HG02588 (cell line): ENCODE results near the gene RHOT2.

Source experiments
- ATAC-seq: cut with Tn5 transposase; IDR thresholded peaks from one replicate; pipeline ENCODE4 v1.9.1; 2021; ENCODE audit warnings: mild to moderate bottlenecking, moderate library complexity; ENCODE audit not compliant: unreplicated experiment

Gene RHOT2

GRCh38 chr16:669666-670065 is 1.7 kb downstream of the RHOT2 start:
- no peak for ATAC-seq

DNA sequence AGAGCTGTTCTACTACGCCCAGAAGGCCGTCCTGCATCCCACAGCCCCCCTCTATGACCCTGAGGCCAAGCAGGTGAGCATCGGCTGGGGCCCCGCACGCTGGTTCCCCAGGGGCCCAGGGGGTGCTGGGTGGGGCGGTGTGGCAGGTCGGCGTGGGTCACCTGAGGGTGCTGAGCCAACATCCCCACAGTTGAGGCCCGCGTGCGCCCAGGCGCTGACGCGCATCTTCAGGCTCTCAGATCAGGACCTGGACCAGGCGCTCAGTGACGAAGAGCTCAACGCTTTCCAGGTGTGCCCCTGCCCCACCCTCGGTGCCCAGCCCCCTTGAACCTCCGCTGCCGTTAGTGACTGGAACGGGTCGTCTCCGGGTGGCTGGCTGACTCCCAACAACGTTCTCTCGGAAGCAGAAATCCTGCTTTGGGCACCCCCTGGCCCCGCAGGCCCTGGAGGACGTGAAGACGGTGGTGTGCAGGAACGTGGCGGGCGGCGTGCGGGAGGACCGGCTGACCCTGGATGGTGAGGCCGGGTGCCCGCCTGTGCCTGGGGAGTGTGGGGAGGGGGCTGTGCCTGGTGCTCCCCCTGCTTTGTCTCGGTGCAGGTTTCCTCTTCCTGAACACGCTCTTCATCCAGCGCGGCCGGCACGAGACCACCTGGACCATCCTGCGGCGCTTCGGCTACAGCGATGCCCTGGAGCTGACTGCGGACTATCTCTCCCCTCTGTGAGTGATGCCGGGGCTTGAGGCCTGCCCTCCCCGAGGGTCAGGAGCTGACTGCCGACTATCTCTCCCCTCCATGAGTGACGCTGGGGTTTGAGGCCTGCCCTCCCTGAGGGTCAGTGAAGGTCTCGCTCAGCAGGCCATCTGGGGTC is 2.8 kb downstream of the RHOT2 start:
- ATAC-seq = no peak

- no peak for ATAC-seq
Observed at GRCh38 chr16:671353-672131, 3.6 kb downstream of the RHOT2 start.

DNA sequence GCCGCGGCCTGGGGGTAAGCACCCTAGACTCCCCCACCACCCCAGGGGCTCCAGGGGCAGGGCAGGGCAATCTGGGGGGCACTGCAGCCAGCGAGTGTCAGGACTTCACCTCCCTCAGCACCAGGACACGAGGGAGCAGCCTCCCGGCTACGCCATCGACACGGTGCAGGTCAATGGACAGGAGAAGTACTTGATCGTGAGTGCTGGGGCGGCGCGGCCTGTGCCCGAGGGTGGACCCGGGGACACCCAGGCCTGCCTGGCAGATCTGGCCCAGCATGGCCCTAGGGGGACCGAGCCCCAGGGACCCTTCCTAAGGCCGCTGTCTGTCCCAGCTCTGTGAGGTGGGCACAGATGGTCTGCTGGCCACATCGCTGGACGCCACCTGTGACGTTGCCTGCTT is 4.4 kb downstream of the RHOT2 start:
- no peak for ATAC-seq

GRCh38 chr16:672851-673250 is 4.9 kb downstream of the RHOT2 start:
- ATAC-seq = no peak

DNA sequence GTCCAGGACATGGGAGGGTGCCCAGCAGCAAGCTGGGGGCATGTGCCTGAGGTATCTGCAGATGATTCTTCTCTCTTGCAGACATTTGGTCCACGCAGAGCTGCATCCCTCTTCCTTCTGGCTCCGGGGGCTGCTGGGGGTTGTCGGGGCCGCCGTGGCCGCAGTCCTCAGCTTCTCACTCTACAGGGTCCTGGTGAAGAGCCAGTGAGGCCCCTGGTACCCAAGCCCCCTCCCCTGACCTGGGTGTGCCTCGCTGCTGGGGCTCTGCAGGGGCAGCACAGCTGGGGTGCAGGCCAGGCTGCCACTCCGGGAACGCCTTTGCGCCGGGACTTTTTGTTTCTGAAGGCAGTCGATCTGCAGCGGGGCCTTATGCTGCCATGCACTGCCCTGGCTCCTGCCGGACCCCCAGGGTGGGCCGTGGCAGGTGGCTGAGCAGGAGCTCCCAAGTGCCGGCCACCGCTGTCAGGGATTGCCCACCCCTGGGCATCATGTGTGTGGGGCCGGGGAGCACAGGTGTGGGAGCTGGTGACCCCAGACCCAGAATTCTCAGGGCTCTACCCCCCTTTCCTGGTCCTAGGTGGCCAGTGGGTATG is 5.6 kb downstream of the RHOT2 start:
- no peak for ATAC-seq

DNA sequence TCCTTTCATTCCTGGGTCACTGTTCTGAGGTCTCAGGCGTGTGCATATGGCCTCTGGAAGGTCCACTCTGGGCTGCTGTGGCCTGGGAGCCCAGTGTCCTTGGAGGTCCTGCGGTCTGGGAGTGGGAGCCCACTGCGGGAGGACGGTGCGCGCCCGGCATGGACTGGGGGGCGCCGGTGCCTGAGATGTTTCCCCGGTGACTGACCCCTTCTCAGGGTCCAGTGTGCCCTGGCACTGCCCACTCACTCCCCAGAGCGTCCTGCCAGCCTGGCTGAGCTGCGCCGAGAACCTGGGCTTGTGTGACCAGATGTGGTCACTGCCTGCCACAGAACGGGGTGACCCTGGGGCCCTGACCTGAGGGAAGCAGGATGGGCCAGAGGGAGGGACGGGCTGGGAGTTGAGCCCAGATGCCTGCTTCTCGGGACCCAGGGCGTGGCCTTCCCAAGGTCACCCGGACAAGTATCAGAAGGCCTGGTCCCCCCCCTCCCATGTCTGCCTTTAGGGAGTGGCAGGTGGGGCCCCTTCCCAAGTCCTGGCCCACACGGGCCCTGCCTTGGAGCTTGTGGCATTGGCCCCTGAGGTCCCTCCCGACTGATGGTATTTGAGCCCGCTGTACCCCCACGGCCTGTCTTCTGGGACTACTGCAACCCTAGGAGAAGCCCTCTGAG is 6.4 kb downstream of the RHOT2 start:
- no peak for ATAC-seq

- no peak for ATAC-seq
Observed at GRCh38 chr16:674968-675883, 7.3 kb downstream of the RHOT2 start, which contains the start of gene RHBDL1. TSS of gene RHBDL1 (plus strand) at chr16:675671. CDS start at chr16:675791, 120 bp downstream.

DNA sequence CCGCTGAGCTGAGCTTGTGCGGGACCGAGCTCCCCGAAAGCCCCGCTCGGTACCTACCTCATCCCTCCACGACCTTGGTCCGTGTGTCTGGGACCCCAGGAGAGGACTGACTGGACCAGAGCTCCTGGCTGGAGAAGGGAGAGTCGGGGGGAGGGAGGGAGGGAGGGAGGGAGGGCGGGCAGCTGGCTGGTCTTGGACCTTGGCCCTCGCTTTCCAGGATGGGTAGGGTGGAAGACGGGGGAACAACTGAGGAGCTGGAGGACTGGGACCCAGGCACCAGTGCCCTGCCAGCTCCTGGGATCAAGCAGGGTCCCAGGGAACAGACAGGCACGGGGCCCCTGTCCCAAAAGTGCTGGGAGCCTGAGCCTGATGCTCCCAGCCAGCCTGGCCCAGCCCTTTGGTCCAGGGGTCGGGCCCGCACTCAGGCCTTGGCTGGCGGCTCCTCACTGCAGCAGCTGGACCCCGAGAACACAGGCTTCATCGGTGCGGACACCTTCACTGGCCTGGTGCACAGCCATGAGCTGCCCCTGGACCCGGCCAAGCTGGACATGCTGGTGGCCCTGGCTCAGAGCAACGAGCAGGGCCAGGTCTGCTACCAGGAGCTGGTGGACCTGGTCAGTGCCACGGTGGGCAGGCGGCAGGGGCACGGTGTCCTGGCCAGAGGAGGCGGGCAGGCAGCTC is 8.1 kb downstream of the RHOT2 start:
- no peak for ATAC-seq

DNA sequence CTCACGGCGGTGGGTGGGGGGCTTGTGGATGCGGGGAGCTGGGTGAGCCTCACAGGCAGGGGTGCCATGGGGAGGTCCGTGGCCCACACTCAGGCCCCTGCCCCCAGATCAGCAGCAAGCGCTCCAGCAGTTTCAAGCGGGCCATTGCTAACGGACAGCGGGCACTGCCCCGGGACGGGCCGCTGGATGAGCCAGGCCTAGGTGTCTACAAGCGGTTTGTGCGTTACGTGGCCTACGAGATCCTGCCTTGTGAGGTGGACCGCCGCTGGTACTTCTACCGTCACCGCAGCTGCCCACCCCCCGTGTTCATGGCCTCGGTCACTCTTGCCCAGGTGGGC is 8.6 kb downstream of the RHOT2 start:
- ATAC-seq = no peak

DNA sequence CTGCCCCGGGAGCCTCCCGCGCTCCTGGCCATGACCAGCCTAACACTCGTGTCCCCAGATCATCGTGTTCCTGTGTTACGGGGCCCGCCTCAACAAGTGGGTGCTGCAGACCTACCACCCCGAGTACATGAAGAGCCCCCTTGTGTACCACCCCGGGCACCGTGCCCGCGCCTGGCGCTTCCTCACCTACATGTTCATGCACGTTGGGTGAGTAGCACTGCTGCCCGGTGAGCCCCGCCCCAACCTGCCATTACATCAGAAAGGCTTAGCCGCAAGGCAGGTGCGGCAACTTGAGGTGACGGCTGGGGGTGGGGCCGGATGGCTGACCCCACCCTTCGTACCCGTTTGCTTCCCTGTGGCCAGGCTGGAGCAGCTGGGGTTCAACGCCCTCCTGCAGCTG is 9.0 kb downstream of the RHOT2 start:
- ATAC-seq = no peak

- ATAC-seq = no peak
Observed at GRCh38 chr16:677316-678190, 9.6 kb downstream of the RHOT2 start.

GRCh38 chr16:678209-678857 is 10.4 kb downstream of the RHOT2 start:
- ATAC-seq = no peak

DNA sequence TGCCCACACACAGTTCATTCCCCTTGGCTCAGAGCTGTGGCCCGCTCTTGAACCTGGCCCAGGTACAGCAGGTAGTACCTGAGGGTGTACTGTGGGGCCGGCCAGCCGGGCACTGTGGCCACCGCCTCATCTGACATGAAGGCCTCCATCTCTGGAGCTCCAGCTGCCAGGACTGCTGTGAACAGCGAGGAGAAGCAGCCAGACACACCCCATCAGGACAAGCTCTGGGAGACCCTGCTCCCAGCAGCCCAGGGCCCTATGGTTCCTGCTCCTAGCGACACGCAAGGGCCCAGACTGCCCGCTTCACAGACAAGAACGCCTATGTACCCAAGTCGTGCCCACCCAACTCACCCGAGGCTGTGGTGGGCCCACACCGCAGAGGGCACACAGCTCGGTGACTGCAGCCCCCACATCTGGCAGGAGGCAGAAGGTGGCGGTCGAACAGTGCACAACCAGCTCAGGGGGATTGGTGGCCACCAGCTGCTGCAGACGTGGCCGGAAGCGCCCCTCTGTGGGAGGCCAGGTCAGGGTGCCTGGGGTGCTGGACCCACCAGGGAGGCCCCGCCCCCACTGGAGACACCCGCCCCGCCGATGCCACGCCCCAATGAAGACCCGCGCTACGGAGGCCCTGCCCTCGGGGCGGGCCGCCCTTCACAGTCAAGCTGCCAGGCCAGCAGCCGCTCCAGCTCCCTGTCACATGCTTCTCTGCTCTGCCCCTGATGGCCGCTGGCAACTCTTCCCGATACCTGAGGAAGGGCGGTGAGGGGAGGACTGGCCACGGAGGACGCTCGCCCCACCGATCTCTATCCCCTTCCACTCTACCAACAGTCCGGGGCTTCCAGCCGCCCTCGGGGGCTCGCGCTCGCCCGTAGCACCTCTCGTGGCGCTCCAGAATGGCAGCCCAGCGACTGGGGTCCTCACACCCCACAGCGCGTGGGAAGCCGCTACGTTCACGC is 11.2 kb downstream of the RHOT2 start:
- ATAC-seq = no peak

DNA sequence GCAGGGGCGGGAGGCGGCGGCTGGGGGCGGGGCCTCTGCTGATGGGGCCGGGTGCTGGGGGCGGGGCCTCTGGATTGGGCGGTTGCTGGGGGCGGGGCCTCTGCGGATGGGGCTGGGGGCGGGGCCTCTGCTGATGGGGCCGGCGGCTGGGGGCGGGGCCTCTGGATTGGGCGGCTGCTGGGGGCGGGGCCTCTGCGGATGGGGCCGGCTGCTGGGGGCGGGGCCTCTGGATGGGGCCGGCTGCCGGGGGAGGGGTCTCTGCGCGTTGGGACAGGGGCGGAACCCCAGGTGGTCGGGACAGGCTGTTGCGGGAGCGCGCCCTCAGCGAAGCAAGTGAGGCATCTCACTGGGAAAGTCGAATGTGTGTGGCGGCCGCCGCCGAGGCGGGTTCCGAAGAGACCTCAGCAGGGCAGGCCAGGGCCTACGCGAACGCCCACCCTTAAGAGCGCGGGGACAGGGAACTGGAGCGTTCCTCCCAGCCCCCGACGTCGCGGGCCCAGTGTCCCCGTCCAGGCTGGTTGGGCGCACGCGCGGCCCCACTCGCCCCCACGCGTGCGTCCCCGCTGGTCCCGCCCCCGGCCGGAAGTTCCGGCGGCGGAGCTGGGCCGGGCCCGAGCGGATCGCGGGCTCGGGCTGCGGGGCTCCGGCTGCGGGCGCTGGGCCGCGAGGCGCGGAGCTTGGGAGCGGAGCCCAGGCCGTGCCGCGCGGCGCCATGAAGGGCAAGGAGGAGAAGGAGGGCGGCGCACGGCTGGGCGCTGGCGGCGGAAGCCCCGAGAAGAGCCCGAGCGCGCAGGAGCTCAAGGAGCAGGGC is 12.1 kb downstream of the RHOT2 start, which contains the start of gene STUB1:
TSS of gene STUB1 (plus strand) at position 597 of the 811 bp plus-strand sequence. CDS start at position 713, 116 bp downstream.
- peak; percentile 33 for ATAC-seq

DNA sequence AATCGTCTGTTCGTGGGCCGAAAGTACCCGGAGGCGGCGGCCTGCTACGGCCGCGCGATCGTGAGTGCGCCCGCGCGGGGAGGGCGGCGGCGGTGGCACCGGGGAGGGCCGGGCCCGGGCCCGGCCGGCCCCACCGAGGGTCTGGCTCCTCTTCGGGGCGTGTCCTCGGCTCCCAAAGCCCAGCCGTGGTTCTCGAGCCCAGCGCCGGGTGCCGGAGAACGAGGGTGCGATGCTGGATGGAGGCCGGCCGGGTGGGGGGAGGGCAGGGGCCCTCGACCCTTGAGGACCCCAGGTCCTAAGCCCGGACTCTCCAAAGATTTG is 12.7 kb downstream of the RHOT2 start:
- ATAC-seq = peak; percentile 2
